Pons (tissue), 1 donor: ENCODE measurements around the gene LMO3.

ENCODE experiments used
- DNase-seq: peaks from one replicate; pipeline ENCODE4 v3.0.0-alpha.2; 2016; ENCODE audit warnings: low spot score

The LMO3 gene

GRCh38 chr12:16600525-16600924 is 5.4 kb downstream of the LMO3 start:
- no peak for DNase-seq

GRCh38 chr12:16599081-16599480 is 6.9 kb downstream of the LMO3 start:
- DNase-seq = no peak

GRCh38 chr12:16594797-16595196 is 11.2 kb downstream of the LMO3 start:
- DNase-seq = no peak

GRCh38 chr12:16593546-16593945 is 12.4 kb downstream of the LMO3 start:
- no peak for DNase-seq

GRCh38 chr12:16590645-16591044 is 15.3 kb downstream of the LMO3 start:
- no peak for DNase-seq

- DNase-seq = no peak
Observed at GRCh38 chr12:16588812-16589211, 17.1 kb downstream of the LMO3 start.

GRCh38 chr12:16587514-16587913 is 18.4 kb downstream of the LMO3 start:
- DNase-seq = no peak

GRCh38 chr12:16587110-16587453 is 18.9 kb downstream of the LMO3 start:
- DNase-seq = no peak

GRCh38 chr12:16586350-16587109 is 19.4 kb downstream of the LMO3 start:
- DNase-seq = no peak

GRCh38 chr12:16585781-16586180 is 20.2 kb downstream of the LMO3 start:
- no peak for DNase-seq

GRCh38 chr12:16583969-16584745 is 21.8 kb downstream of the LMO3 start:
- DNase-seq = no peak

- no peak for DNase-seq
Observed at GRCh38 chr12:16581416-16581815, 24.5 kb downstream of the LMO3 start.

- DNase-seq = no peak
Observed at GRCh38 chr12:16579041-16579440, 26.9 kb downstream of the LMO3 start.

GRCh38 chr12:16573398-16574077 is 32.4 kb downstream of the LMO3 start:
- DNase-seq = no peak

GRCh38 chr12:16568873-16569272 is 37.1 kb downstream of the LMO3 start:
- DNase-seq = no peak

GRCh38 chr12:16564675-16565074 is 41.3 kb downstream of the LMO3 start:
- DNase-seq = no peak

- no peak for DNase-seq
Observed at GRCh38 chr12:16563504-16563903, 42.5 kb downstream of the LMO3 start.

GRCh38 chr12:16562921-16563320 is 43.0 kb downstream of the LMO3 start:
- DNase-seq = no peak

GRCh38 chr12:16562435-16562834 is 43.5 kb downstream of the LMO3 start:
- no peak for DNase-seq

GRCh38 chr12:16560273-16560672 is 45.7 kb downstream of the LMO3 start:
- no peak for DNase-seq

- DNase-seq = no peak
Observed at GRCh38 chr12:16555630-16556029, 50.3 kb downstream of the LMO3 start.

- no peak for DNase-seq
Observed at GRCh38 chr12:16553457-16553856, 52.5 kb downstream of the LMO3 start.

- DNase-seq = no peak
Observed at GRCh38 chr12:16552301-16552700, 53.7 kb downstream of the LMO3 start.
